Stimulated activated CD8-positive, alpha-beta memory T cell treated with anti-CD3 and anti-CD28 coated beads, Interleukin-7, amount 100 ng/mL, for 4 hours (primary cell): Measurements from ENCODE around the gene ACOT13.
"Not testable (repeated sequence)": the region's sequence is repeated elsewhere in the genome, so short reads cannot be mapped to it uniquely, and the experiment has no call there.

Experiments used
- DNase-seq, 2 donors: peaks; one replicate each; pipeline ENCODE4 v3.0.0-alpha.2; 2020; ENCODE audit warnings: low read depth in 2 of 2

Gene ACOT13

GRCh38 chr6:24666641-24667377, at the start of gene ACOT13, which contains the start of gene TDP2:
TSS of gene ACOT13 (plus strand) at chr6:24667077. CDS start at chr6:24667264, 187 bp downstream.
TSS of gene TDP2 (minus strand) at chr6:24666899. CDS start at chr6:24666862, 37 bp downstream.
- DNase-seq, result peak; percentile 93 to 95

- DNase-seq, result no peak
Measured at GRCh38 chr6:24619661-24620060, 47.2 kb upstream of the ACOT13 start.

- no peak for DNase-seq
Measured at GRCh38 chr6:24620637-24621036, 46.2 kb upstream of the ACOT13 start.

GRCh38 chr6:24621626-24622289, 45.1 kb upstream of the ACOT13 start:
- no peak for DNase-seq

GRCh38 chr6:24630856-24631505, 35.9 kb upstream of the ACOT13 start:
- DNase-seq, result no peak

GRCh38 chr6:24631671-24632070, 35.2 kb upstream of the ACOT13 start:
- DNase-seq, result no peak

- DNase-seq, result no peak
Measured at GRCh38 chr6:24632573-24632972, 34.3 kb upstream of the ACOT13 start.

- no peak for DNase-seq
Measured at GRCh38 chr6:24636681-24637080, 30.2 kb upstream of the ACOT13 start.

- no peak for DNase-seq
Measured at GRCh38 chr6:24640166-24640565, 26.7 kb upstream of the ACOT13 start.

- not testable (repeated sequence) for DNase-seq
Measured at GRCh38 chr6:24640631-24641030, 26.2 kb upstream of the ACOT13 start.

- DNase-seq, result no peak
Measured at GRCh38 chr6:24642061-24642460, 24.8 kb upstream of the ACOT13 start.

- no peak for DNase-seq
Measured at GRCh38 chr6:24643920-24644319, 23.0 kb upstream of the ACOT13 start.

GRCh38 chr6:24644377-24644776, 22.5 kb upstream of the ACOT13 start:
- no peak for DNase-seq

- DNase-seq, result no peak
Measured at GRCh38 chr6:24646771-24647170, 20.1 kb upstream of the ACOT13 start.

- no peak for DNase-seq
Measured at GRCh38 chr6:24648276-24648675, 18.6 kb upstream of the ACOT13 start.

GRCh38 chr6:24649691-24650090, 17.2 kb upstream of the ACOT13 start:
- no peak for DNase-seq

GRCh38 chr6:24650365-24650764, 16.5 kb upstream of the ACOT13 start:
- no peak for DNase-seq

GRCh38 chr6:24655215-24655614, 11.7 kb upstream of the ACOT13 start:
- no peak for DNase-seq

- no peak for DNase-seq
Measured at GRCh38 chr6:24658573-24659560, 8.0 kb upstream of the ACOT13 start.

- no peak for DNase-seq
Measured at GRCh38 chr6:24659561-24659960, 7.3 kb upstream of the ACOT13 start.

GRCh38 chr6:24660105-24660504, 6.8 kb upstream of the ACOT13 start:
- no peak for DNase-seq

GRCh38 chr6:24661759-24662158, 5.1 kb upstream of the ACOT13 start:
- not testable (repeated sequence) for DNase-seq
